ENCODE measurements around the gene TKT.

The TKT gene

GRCh38 chr3:53244271-53244670, 11.6 kb downstream of the TKT start:
- no peak for TF ChIP-seq CTCF (IDR thresholded peaks at IDR 0.05; ENCODE audit: borderline replicate concordance, insufficient read depth, low read depth, low read length)

GRCh38 chr3:53243785-53244184, 12.0 kb downstream of the TKT start:
- TF ChIP-seq CTCF (IDR thresholded peaks at IDR 0.05; ENCODE audit: borderline replicate concordance, insufficient read depth, low read depth, low read length) = no peak
- no peak overlapping the region for H3K4me3 ChIP-seq (ENCODE audit: low read depth, low read length)

More at GRCh38 chr3:53244271-53244670, 11.6 kb downstream of the TKT start:
- H3K4me3 ChIP-seq (ENCODE audit: low read depth, low read length) = no peak overlapping the region

GRCh38 chr3:53243165-53243564, 12.7 kb downstream of the TKT start:
- H3K4me3 ChIP-seq (ENCODE audit: low read depth, low read length) = no peak overlapping the region
- no peak for TF ChIP-seq CTCF (IDR thresholded peaks at IDR 0.05; ENCODE audit: borderline replicate concordance, insufficient read depth, low read depth, low read length)

GRCh38 chr3:53242642-53243041, 13.2 kb downstream of the TKT start:
- no peak overlapping the region for H3K4me3 ChIP-seq (ENCODE audit: low read depth, low read length)
- no peak for TF ChIP-seq CTCF (IDR thresholded peaks at IDR 0.05; ENCODE audit: borderline replicate concordance, insufficient read depth, low read depth, low read length)

GRCh38 chr3:53242155-53242554, 13.7 kb downstream of the TKT start:
- TF ChIP-seq CTCF (IDR thresholded peaks at IDR 0.05; ENCODE audit: borderline replicate concordance, insufficient read depth, low read depth, low read length) = no peak
- no peak overlapping the region for H3K4me3 ChIP-seq (ENCODE audit: low read depth, low read length)

- TF ChIP-seq CTCF (IDR thresholded peaks at IDR 0.05; ENCODE audit: borderline replicate concordance, insufficient read depth, low read depth, low read length) = no peak
Observed at GRCh38 chr3:53240989-53241972, 14.5 kb downstream of the TKT start.

GRCh38 chr3:53239800-53240199, 16.0 kb downstream of the TKT start:
- TF ChIP-seq CTCF (IDR thresholded peaks at IDR 0.05; ENCODE audit: borderline replicate concordance, insufficient read depth, low read depth, low read length) = no peak

More at GRCh38 chr3:53240989-53241972, 14.5 kb downstream of the TKT start:
- no peak overlapping the region for H3K4me3 ChIP-seq (ENCODE audit: low read depth, low read length)

More at GRCh38 chr3:53239800-53240199, 16.0 kb downstream of the TKT start:
- H3K4me3 ChIP-seq (ENCODE audit: low read depth, low read length) = no peak overlapping the region

Measured in GM12875 (cell line).